K562 (cell line): Measurements from ENCODE around the gene PPP2R3B. TPM values are rescaled to one million over a fixed set of nuclear protein-coding genes. Genes with fewer than 3 reads are reported as not detected.

ENCODE experiments used
- ATAC-seq: fragments of 200-7000 bp; cut with Tn5 transposase; 3 replicates; pipeline ENCODE4 v1.9.1; 2020; ENCODE audit warnings: moderate library complexity
- BruUV-seq: library from RNA; stranded (reverse); fragments of 400-500 nt; replicated peaks from 2 replicates; lab custom pipeline; 2021; lab: Mats Ljungman, UMichigan
- CTCF ChIA-PET: fragments of 300-600 bp; formaldehyde crosslinking; extraction: SDS; loops from one replicate; lab custom pipeline; 2021; ENCODE audit warnings: low intra/inter-chr PET ratio; lab: Yijun Ruan, JAX
- POLR2A ChIA-PET: fragments of 300-600, 350-650 bp; sonication (Branson Sonifier 250); formaldehyde crosslinking; extraction: SDS; loops from one replicate; lab custom pipeline; 2021; ENCODE audit warnings: antibody characterized with exemption, inconsistent platforms; lab: Yijun Ruan, JAX
- DNase-seq, 4 experiments: peaks; one replicate each; pipeline versions ENCODE4 v3.0.0 to v3.0.0-alpha.2; 2011 to 2018; ENCODE audit warnings: low spot score in 3 of 4, mixed read lengths in 3 of 4; ENCODE audit errors: extremely low read depth in 1 of 4
- FAIRE-seq: peaks from 2 replicates; lab custom pipeline; 2011; peaks lifted over from hg19 to GRCh38; lab: Jason Lieb, UNC
- H2AFZ ChIP-seq: 2 replicates; pipeline ENCODE4 v1.6.0; 2011; ENCODE audit warnings: low read depth, low read length, control low read depth, inconsistent platforms
- H3K27ac ChIP-seq: fragments of 200-600 bp; 3 replicates; pipeline ENCODE4 v1.8.0; 2011; ENCODE audit warnings: low read depth, mild to moderate bottlenecking, control low read depth, inconsistent platforms, low read length, moderate library complexity, mixed read lengths; ENCODE audit errors: extremely low read depth
- H3K27me3 ChIP-seq, 2 experiments: fragments of 300-600 bp in 1 of 2; 2 replicates in 1 of 2; 3 replicates in 1 of 2; pipeline versions ENCODE4 v1.6.0 to v1.8.0; 2011; ENCODE audit warnings: inconsistent platforms in 2 of 2, low read length in 2 of 2, mild to moderate bottlenecking in 1 of 2, mixed read lengths in 1 of 2, moderate library complexity in 1 of 2; ENCODE audit not compliant: control insufficient read depth in 2 of 2, insufficient read depth in 2 of 2
- H3K36me3 ChIP-seq: fragments of 300-600 bp; 3 replicates; pipeline ENCODE4 v1.8.0; 2011; ENCODE audit warnings: mild to moderate bottlenecking, low read length, inconsistent platforms; ENCODE audit not compliant: control insufficient read depth, insufficient read depth
- H3K4me1 ChIP-seq, 2 experiments: fragments of 200-600 bp in 1 of 2; replicated peaks in 1 of 2; 2 replicates in 1 of 2; 3 replicates in 1 of 2; pipeline versions ENCODE4 v1.5.1 to v1.8.0; 2011; ENCODE audit warnings: inconsistent platforms in 2 of 2, low read length in 2 of 2, mild to moderate bottlenecking in 1 of 2, mixed read lengths in 1 of 2, moderate library complexity in 1 of 2; ENCODE audit not compliant: control insufficient read depth in 2 of 2, insufficient read depth in 2 of 2
- H3K4me2 ChIP-seq: 2 replicates; pipeline ENCODE4 v1.6.1; 2011; ENCODE audit warnings: low read length, control low read depth, inconsistent platforms, mixed read lengths; ENCODE audit not compliant: insufficient read depth
- H3K4me3 ChIP-seq: fragments of 200-600 bp; sonication (generic), shearing (Covaris generic); 2 replicates; pipeline ENCODE4 v1.5.1; 2016; ENCODE audit warnings: control low read depth, inconsistent platforms
- H3K79me2 ChIP-seq: fragments of 200-600 bp; 3 replicates; pipeline ENCODE4 v1.8.0; 2011; ENCODE audit warnings: low read length, inconsistent platforms; ENCODE audit not compliant: control insufficient read depth, insufficient read depth
- H3K9ac ChIP-seq, 2 experiments: 2 replicates each; pipeline versions ENCODE4 v1.6.0 to v1.6.1; 2011; ENCODE audit warnings: low read depth in 2 of 2, low read length in 2 of 2, control low read depth in 1 of 2, inconsistent platforms in 1 of 2, mild to moderate bottlenecking in 1 of 2, mixed read lengths in 1 of 2; ENCODE audit not compliant: insufficient read depth in 1 of 2
- H3K9me1 ChIP-seq: one replicate; pipeline ENCODE4 v1.6.0; 2011; ENCODE audit warnings: inconsistent platforms, mild to moderate bottlenecking, low read length, moderate library complexity; ENCODE audit not compliant: control insufficient read depth, insufficient read depth
- H3K9me3 ChIP-seq: replicated peaks from 2 replicates; pipeline ENCODE4 v1.5.1; 2011; ENCODE audit warnings: low read depth, low read length, inconsistent platforms; ENCODE audit not compliant: control insufficient read depth, insufficient read depth
- H4K20me1 ChIP-seq: replicated peaks from 2 replicates; pipeline ENCODE4 v1.6.1; 2011; ENCODE audit warnings: low read length, inconsistent platforms, mixed read lengths; ENCODE audit not compliant: control insufficient read depth, insufficient read depth
- CHCHD3 ChIP-seq: fragments of 250-450 bp; sonication (Bioruptor Pico); IDR thresholded peaks from 2 replicates; pipeline ENCODE4 v2.1.2; 2022; ENCODE audit warnings: mild to moderate bottlenecking
- IFI16 ChIP-seq: fragments of 250-450 bp; sonication (Bioruptor Pico); IDR thresholded peaks from 2 replicates; pipeline ENCODE4 v2.1.2; 2022; ENCODE audit warnings: mild to moderate bottlenecking, inconsistent platforms
- POLR2G ChIP-seq: fragments of 200-400 bp; formaldehyde crosslinking; IDR thresholded peaks from 2 replicates; pipeline ENCODE4 v1.6.1; 2017; ENCODE audit warnings: low read depth, mild to moderate bottlenecking, antibody characterized with exemption, low read length, moderate library complexity
- PRPF4 ChIP-seq: fragments of 200-400 bp; formaldehyde crosslinking; IDR thresholded peaks from one replicate; pipeline ENCODE4 v1.6.1; 2017; ENCODE audit warnings: low read length, low read depth, mild to moderate bottlenecking; ENCODE audit not compliant: insufficient read depth, poor library complexity, severe bottlenecking
- SAFB2 ChIP-seq: fragments of 200-400 bp; formaldehyde crosslinking; IDR thresholded peaks from 2 replicates; pipeline ENCODE4 v1.6.1; 2018; ENCODE audit warnings: borderline replicate concordance, low read length, low read depth, moderate library complexity; ENCODE audit not compliant: severe bottlenecking
- TAF7 ChIP-seq: fragments of 450-650 bp; IDR thresholded peaks from 2 replicates; pipeline ENCODE4 v1.6.1; 2016; ENCODE audit warnings: missing genetic modification characterization, missing compliant biosample characterization
- ZNF282 ChIP-seq: sonication (generic); formaldehyde crosslinking; IDR thresholded peaks from 2 replicates; pipeline ENCODE4 v1.8.1; 2023; ENCODE audit warnings: missing genetic modification reagents
- ZNF695 ChIP-seq: fragments of 450-650 bp; formaldehyde crosslinking; IDR thresholded peaks from 2 replicates; pipeline ENCODE4 v1.4.0; 2020; ENCODE audit warnings: mild to moderate bottlenecking, moderate library complexity
- WGBS: fragments of 100-300 bp; shearing (Covaris generic); methylation state at CpG from one replicate; pipeline ENCODE4 v1.1.6; 2016; ENCODE audit warnings: low coverage, mixed read lengths; ENCODE audit not compliant: insufficient coverage; ENCODE audit errors: missing lambda C conversion rate; 5-methylcytosine and 5-hydroxymethylcytosine counted together
- in situ Hi-C: fragments of 300-500 bp; cut with MboI; formaldehyde crosslinking; loops from 4 replicates; pipeline ENCODE4 v1.15.0; 2018; ENCODE audit warnings: inconsistent platforms, mixed read lengths
- intact Hi-C: fragments of 100-400 bp; cut with micrococcal nuclease; formaldehyde crosslinking; loops from 2 replicates; pipeline ENCODE4 v1.14.2; 2022
- polyA plus RNA-seq, 8 experiments: library from polyadenylated mRNA; depleted of rRNA in 4 of 8; stranded (reverse) in 5 of 8; unstranded in 3 of 8; fragments of >200 nt; fragmentation: Nextera tagmentation in 2 of 8; fragmentation: Illumina TruSeq in 1 of 8; extraction: Ambion mirVana in 2 of 8; extraction: Trizol in 1 of 8; gene quantifications; 2 replicates each; pipeline versions ENCODE4 v1.2.1 to v1.2.3, GENCODE V29; 2011 to 2014; ENCODE audit warnings: inconsistent platforms in 1 of 8, missing spikeins in 1 of 8
- total RNA-seq, 7 experiments: library from RNA; depleted of rRNA in 6 of 7; stranded (reverse); fragments of >200 nt in 6 of 7; fragmentation: Illumina TruSeq in 2 of 7; extraction: Trizol in 2 of 7; gene quantifications; 2 replicates each; pipeline versions ENCODE4 v1.2.1 to v1.2.3, GENCODE V29; 2011 to 2021; ENCODE audit warnings: low replicate concordance in 1 of 7
- TF ChIP-seq, protein P1 (sequence below): sonication (generic); formaldehyde crosslinking; IDR thresholded peaks from 2 replicates; pipeline ENCODE4 v1.8.1; 2023; ENCODE audit warnings: mild to moderate bottlenecking, missing genetic modification reagents
- TF ChIP-seq, protein P2 (sequence below): sonication (generic); formaldehyde crosslinking; IDR thresholded peaks from 2 replicates; pipeline ENCODE4 v1.8.0; 2022; ENCODE audit warnings: mild to moderate bottlenecking, missing genetic modification reagents
- TF ChIP-seq, protein P3 (sequence below): fragments of 450-650 bp; IDR thresholded peaks from 2 replicates; pipeline ENCODE4 v1.7.1; 2018; ENCODE audit warnings: mild to moderate bottlenecking, low read depth; ENCODE audit not compliant: partially characterized antibody

Gene PPP2R3B
- total and polyA plus RNA-seq, 9 of the 15 experiments (the other 6 are each of a cell fraction or from before 2014, with no cell fraction given) = 0.04 to 18.2 (median 8.2) TPM; not detected in 1

DNA sequence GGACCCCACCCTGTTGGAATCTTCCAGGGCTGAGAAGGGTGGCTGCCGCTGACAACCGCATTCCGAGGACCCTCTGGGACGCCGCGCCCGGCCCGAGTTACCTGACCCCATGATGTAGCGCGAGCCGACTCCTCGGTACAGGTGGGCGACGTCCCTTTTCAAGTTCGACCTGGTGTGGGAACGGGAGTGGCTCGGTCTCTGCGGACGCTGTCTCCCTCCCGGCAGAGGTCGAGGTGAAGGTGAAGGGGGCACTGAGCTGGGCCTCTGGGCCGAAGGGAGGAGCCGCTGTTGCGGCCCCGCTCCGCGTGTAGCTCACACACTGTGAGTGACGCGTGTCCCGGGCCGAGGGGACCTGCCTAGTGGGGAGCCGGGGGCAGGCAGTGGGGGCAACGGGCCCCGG, 72.7 kb downstream of the PPP2R3B start:
- no peak for ATAC-seq
- in situ Hi-C loops = no loop called here
- POLR2A ChIA-PET = no interaction called here

DNA sequence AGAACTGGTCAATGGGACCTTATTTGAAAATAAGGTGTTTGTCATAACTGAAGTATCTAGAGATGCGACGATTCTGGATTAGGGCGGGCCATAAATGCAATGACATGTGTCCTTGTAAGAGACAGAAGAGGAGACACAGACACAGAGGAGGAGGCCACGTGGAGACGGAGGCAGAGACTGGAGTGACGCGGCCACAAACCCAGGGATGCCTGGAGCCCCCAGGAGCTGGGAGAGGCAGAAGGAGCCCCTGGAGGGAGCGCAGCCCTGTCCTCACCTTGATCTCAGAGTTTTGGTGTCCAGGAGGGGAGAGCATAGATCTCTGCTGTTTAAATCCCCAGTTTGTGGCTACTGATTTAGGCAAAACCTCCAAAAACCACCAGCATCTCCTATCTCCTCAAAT, 73.2 kb downstream of the PPP2R3B start:
- Histone ChIP-seq H2AFZ (no peak overlapping the region), H4K20me1 (no peaks in the 10 kb centered on the region), H3K36me3 (peaks cover 58% of the 10 kb centered on the region; the same call in 2 of the 3 replicates), H3K9ac (no peak overlapping the region), H3K27ac (no peak overlapping the region), H3K4me1 (peaks cover 0 to 15% of the 10 kb centered on the region in 2 experiments; a peak in 2 of 5 replicates), H3K4me3 (no peak overlapping the region), H3K4me2 (no peak overlapping the region), H3K79me2 (peaks cover 13% of the 10 kb centered on the region), H3K9me3 (no peaks in the 10 kb centered on the region), H3K27me3 (no peaks in the 10 kb centered on the region), H3K9me1 (no peaks in the 10 kb centered on the region)
- ChIA-PET POLR2A (no interaction called here), CTCF (no interaction called here)
- WGBS = 90% methylated on average over 2 of the region's 8 CpGs
- intact Hi-C loops = no loop called here
- in situ Hi-C loops = no loop called here
- BruUV-seq = no TSS peak
- DNase-seq (no peak), FAIRE-seq (no peak), ATAC-seq (no peak)
- TF ChIP-seq, protein P1, sequence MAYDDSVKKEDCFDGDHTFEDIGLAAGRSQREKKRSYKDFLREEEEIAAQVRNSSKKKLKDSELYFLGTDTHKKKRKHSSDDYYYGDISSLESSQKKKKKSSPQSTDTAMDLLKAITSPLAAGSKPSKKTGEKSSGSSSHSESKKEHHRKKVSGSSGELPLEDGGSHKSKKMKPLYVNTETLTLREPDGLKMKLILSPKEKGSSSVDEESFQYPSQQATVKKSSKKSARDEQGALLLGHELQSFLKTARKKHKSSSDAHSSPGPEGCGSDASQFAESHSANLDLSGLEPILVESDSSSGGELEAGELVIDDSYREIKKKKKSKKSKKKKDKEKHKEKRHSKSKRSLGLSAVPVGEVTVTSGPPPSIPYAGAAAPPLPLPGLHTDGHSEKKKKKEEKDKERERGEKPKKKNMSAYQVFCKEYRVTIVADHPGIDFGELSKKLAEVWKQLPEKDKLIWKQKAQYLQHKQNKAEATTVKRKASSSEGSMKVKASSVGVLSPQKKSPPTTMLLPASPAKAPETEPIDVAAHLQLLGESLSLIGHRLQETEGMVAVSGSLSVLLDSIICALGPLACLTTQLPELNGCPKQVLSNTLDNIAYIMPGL (CRISPR knock-in tag) = no peak
- TF ChIP-seq, protein P2, sequence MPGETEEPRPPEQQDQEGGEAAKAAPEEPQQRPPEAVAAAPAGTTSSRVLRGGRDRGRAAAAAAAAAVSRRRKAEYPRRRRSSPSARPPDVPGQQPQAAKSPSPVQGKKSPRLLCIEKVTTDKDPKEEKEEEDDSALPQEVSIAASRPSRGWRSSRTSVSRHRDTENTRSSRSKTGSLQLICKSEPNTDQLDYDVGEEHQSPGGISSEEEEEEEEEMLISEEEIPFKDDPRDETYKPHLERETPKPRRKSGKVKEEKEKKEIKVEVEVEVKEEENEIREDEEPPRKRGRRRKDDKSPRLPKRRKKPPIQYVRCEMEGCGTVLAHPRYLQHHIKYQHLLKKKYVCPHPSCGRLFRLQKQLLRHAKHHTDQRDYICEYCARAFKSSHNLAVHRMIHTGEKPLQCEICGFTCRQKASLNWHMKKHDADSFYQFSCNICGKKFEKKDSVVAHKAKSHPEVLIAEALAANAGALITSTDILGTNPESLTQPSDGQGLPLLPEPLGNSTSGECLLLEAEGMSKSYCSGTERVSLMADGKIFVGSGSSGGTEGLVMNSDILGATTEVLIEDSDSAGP (CRISPR knock-in tag) = no peak
- TF ChIP-seq ZNF695 (CRISPR knock-in tag) = no peak
- TF ChIP-seq IFI16 (CRISPR knock-in tag) = no peak
- no peak for TF ChIP-seq ZNF282 (CRISPR knock-in tag)
- no peak for TF ChIP-seq CHCHD3 (CRISPR knock-in tag)
- no peak for TF ChIP-seq SAFB2
- TF ChIP-seq, protein P3, sequence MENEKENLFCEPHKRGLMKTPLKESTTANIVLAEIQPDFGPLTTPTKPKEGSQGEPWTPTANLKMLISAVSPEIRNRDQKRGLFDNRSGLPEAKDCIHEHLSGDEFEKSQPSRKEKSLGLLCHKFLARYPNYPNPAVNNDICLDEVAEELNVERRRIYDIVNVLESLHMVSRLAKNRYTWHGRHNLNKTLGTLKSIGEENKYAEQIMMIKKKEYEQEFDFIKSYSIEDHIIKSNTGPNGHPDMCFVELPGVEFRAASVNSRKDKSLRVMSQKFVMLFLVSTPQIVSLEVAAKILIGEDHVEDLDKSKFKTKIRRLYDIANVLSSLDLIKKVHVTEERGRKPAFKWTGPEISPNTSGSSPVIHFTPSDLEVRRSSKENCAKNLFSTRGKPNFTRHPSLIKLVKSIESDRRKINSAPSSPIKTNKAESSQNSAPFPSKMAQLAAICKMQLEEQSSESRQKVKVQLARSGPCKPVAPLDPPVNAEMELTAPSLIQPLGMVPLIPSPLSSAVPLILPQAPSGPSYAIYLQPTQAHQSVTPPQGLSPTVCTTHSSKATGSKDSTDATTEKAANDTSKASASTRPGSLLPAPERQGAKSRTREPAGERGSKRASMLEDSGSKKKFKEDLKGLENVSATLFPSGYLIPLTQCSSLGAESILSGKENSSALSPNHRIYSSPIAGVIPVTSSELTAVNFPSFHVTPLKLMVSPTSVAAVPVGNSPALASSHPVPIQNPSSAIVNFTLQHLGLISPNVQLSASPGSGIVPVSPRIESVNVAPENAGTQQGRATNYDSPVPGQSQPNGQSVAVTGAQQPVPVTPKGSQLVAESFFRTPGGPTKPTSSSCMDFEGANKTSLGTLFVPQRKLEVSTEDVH = no peak

More for the DNA sequence above, 72.7 kb downstream of the PPP2R3B start:
- CTCF ChIA-PET = no interaction called here
- no peaks in the 10 kb centered on the region for H3K9me1 ChIP-seq
- intact Hi-C loops = no loop called here
- TF ChIP-seq PRPF4 = no peak
- no peak for TF ChIP-seq TAF7
- TF ChIP-seq POLR2G = peak; percentile 35; the same call in 1 of the 2 replicates
- TF ChIP-seq, all 486 proteins: peak for 1
- BruUV-seq = no TSS peak
- Histone ChIP-seq H3K9ac (no peak overlapping the region), H3K79me2 (peaks cover 13% of the 10 kb centered on the region), H3K4me2 (no peak overlapping the region), H3K9me3 (no peaks in the 10 kb centered on the region), H3K4me1 (peaks cover 0 to 16% of the 10 kb centered on the region in 2 experiments; a peak in 2 of 5 replicates), H4K20me1 (no peaks in the 10 kb centered on the region), H2AFZ (no peak overlapping the region), H3K27ac (no peak overlapping the region), H3K27me3 (no peaks in the 10 kb centered on the region), H3K36me3 (peaks cover 56% of the 10 kb centered on the region; the same call in 2 of the 3 replicates), H3K4me3 (no peak overlapping the region)
- 91% methylated on average over 17 of the region's 34 CpGs for WGBS
- DNase-seq (no peak), FAIRE-seq (no peak)
